ENCODE results near the gene TTC24. TPM values are rescaled to one million over a fixed set of nuclear protein-coding genes. Genes with fewer than 3 reads are reported as not detected.
"Not testable (repeated sequence)": the region's sequence is repeated elsewhere in the genome, so short reads cannot be mapped to it uniquely, and the experiment has no call there.

Gene TTC24
- total RNA-seq: not detected
- long read RNA-seq: 0 reads

DNA sequence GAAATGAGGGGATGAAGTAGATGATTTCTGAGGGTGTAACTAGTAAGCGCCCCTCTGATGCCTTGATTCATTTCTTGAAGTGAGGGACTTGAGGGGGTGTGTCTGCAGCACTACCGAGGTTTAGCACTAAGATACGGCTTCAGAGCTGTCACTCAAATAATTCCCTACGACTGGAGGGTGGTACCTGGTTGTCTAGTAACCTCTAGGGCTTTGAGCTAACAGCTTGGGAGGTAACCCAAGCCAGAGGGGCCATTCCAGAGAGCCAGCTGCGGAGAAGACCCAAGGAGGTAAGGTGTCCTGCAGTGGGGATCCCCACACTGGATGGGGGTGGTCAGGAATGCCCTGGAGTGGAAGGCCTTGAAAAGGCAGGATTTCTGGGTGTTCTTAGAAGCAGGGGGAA lies at the start of gene TTC24:
TSS of gene TTC24 (plus strand) at position 252 of the 400 bp plus-strand sequence. CDS start 1,642 bp downstream, outside the sequence.
- peak; percentile 57 for DNase-seq (ENCODE audit: low spot score)

DNA sequence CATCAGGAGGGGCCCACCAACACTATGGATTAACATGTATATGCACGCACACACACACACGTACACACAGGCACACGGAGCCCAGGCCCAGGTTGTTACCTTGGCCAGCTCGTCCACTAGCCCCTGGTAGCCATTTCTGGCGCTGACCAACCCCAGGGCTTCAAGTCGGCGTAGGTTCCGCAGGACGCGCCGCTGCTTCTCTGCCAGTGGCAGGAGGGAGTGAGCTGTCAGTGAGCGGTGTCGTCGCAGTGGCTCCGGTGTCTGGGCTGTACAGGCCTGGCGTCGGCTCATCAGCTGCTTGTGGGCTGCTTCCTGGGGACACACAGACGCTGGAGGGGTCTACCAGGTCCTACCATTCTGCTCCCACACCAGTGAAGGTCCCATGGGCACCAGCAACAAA lies 49.5 kb upstream of the TTC24 start:
- DNase-seq (ENCODE audit: low spot score): no peak

- no peak for DNase-seq (ENCODE audit: low spot score)
Observed at GRCh38 chr1:156532374-156532773, 47.1 kb upstream of the TTC24 start.

DNA sequence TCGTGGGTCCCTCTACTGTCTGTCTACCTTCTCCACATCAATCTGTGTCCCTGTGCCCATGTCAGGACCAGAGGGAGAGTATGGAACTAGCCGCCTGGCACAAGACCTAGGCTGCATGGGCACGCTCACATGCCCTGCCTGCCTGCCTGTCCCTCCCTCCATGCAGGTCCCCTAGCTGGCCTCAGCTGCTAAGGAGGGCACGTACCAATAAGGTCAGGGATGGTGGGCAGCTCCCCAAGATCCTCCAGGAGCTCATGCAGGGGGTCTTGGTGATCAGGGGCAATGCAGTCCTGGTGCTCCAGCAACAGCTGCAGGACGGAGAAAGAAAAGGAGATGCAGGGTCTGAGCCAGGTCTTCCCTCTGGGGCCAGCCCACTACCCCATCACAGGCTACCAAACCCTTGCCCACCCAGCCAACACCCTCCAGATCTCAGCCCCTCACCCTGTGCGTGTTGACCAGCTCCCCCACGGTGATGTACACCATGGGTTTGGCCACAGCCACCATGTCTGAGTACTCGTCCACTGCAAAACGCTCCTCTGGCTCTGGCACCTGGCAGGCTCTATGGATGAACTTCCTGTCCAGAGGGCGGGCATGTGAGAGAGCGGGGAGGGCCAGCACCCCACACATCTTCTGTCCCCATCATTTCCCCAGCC lies 45.8 kb upstream of the TTC24 start:
- peak; percentile 74 for DNase-seq (ENCODE audit: low spot score)

DNA sequence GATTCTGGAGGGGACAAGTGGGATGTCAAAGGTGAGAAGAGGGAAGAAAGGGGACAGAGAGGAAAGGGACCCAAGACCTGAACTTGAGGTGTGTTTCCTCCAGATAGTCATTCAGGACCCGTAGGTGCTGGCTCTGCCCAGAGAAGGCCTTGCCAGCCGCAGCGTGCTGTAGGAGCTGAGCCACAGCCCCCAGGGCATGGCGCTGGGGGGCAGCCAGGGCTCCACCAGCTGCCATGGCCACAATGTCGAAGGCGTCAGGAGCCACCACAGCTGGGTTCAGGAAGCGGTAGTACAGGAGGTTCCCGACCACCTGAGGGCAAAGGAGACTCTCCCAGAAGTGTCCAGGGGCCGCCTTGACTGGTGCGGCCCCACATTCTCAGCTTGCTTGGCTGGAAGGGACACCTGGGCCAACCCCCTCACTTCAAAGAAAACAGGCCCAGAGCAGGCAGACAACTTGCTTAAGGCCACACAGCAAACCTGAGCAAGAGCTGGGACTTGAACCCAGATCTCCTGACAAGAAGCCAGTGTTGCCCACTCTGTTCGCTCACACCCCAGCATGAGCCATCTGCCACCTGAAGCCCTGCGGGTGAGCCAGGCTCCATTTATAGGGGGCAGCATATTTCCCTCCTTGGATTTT lies 45.0 kb upstream of the TTC24 start:
- DNase-seq (ENCODE audit: low spot score): peak; percentile 51

- peak; percentile 68 for DNase-seq (ENCODE audit: low spot score)
Observed at GRCh38 chr1:156537027-156537426, 42.5 kb upstream of the TTC24 start.

DNA sequence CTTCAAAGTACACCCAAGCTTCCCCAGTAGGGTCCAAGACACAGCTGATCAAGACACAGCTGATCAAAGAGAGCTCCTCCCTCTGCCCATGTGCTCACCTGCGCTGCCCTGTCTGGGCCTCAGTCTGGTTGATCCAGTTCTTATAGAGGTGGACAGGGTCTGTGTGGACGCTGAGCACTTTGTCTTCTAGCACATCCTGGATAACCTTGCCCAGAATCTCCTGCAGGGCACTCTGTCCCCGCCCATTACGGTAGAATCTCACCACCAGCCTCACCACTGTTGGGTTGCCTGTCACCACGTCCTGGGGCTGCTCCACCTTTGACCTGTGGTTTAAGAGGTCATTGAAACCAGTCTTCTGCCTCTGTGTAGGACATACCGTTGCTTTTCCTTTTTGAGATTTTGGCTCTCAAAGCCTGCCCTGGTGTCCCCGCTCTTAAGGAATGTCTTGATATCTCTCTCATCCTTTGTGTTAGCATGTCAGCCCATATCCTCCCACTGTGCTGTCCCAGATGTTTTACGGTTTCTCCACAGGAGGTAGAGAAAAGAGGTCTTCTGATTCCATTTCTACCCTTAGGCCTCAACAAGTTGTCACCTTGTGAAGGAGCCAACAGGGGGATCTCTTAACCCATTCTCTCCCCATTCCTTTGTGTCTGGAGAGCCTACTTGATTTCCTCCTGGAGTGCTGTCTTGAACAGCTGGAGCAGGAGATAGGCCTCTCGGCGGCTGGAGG lies 40.6 kb upstream of the TTC24 start:
- peak; percentile 55 for DNase-seq (ENCODE audit: low spot score)

DNA sequence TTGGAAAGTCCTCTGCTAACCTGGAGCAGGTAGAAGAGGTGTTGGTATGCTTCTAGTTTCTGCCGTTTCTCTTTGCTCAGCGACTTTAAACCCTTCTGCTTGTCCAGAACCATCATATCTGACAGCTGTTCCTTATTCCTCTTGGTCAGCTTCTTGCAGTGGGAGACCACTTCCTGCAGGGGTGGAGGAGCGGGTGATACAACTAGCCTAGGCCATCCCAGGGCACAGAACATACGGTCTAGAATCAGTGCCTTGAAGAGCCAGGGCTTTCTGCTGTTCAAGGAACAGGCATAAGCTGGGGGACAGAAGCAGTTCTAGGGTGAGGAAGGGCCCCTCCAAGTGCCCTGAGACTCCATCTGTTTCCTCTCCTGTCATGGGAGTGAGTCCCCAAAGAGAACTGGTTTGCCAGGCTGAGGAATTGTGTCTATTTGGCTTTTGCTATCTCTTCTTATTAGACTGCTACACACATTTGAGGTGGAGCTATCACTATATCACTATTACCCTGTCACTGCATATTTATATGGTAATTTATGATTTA lies 39.6 kb upstream of the TTC24 start:
- no peak for DNase-seq (ENCODE audit: low spot score)

DNA sequence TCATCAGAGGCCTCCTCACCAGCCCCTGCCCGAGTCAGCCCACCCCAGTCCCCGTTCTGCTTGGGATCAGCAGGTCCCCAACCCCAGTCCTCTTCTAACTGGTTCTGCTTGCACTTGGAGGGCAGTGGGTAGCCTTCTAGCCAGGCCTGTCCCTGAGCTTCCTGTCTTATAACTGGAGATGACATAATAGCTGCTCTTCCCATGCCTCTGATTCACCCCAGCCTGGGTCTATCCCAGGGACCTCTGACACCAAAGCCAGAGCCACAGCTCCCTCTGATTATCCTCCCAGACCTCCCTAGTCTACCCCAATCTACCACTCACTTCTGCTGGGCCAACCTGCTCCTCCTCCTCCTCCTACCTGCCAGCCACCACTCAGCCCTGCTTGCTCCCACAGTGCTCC lies 38.6 kb upstream of the TTC24 start:
- no peak for DNase-seq (ENCODE audit: low spot score)

GRCh38 chr1:156543066-156543465 lies 36.5 kb upstream of the TTC24 start:
- DNase-seq (ENCODE audit: low spot score): no peak

- DNase-seq (ENCODE audit: low spot score): no peak
Observed at GRCh38 chr1:156544592-156545102, 34.9 kb upstream of the TTC24 start.

DNA sequence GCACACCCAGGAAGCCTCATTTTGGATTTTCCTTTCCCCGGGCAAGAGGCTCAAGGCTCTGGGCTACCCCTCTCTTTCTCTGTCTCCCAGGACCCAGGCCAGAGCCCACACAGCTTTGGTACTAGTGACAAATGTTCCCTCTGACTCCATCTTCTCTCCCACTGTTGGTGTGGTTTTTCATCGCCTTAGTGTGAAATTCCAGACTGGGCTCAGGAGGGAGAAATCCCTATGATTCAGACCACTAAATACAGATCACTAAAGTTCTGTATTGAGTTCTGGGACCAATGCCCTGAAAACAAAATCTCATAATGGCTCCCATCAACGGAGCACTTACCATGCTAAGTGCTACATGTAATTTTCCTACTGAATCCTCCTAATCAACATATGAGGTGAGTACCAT lies 33.3 kb upstream of the TTC24 start:
- no peak for DNase-seq (ENCODE audit: low spot score)

GRCh38 chr1:156547434-156547833 lies 32.1 kb upstream of the TTC24 start:
- DNase-seq (ENCODE audit: low spot score): no peak

DNA sequence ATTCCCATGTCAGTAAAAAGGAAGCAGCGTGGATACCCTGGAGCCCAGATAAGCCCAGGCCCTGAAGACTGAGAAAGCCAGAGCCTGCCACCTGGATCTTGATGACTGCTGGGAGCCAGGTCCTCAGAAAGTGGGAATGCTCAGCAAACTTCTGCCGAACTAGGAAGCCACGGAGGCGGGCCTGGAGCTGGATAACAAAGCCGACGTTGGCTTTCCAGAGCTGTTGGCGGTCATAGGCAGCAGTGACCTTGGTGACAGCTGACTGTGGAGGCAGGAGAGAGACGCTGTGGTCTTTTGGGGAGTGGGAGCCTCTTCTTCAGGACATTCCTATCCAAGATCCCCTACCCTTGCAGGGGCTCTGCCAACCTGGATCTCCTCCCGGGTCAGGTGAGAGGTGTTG lies 31.5 kb upstream of the TTC24 start:
- DNase-seq (ENCODE audit: low spot score): no peak

GRCh38 chr1:156549390-156549789 lies 30.1 kb upstream of the TTC24 start:
- DNase-seq (ENCODE audit: low spot score): no peak

DNA sequence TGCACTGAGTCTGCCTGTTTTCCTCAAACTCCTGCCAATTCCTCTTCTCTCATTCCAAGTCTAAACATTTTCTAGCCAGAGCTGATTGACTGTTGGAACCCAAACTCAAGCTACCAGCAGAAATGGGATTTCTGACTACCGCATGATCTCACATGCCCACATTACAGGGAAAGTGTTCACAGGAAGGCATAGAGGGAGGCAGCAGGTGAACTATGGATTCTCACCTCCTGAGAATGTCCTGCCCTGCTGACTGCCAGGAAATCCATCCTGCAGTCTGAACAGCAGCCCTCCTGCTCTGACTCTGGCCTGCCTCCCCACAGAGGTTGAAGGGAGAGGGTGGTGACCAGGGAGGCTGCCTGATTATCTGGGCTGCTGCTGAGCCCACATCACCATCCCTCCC lies 29.7 kb upstream of the TTC24 start:
- no peak for DNase-seq (ENCODE audit: low spot score)

- DNase-seq (ENCODE audit: low spot score): no peak
Observed at GRCh38 chr1:156550346-156550745, 29.2 kb upstream of the TTC24 start.

GRCh38 chr1:156551066-156551643 lies 28.4 kb upstream of the TTC24 start:
- no peak for DNase-seq (ENCODE audit: low spot score)

DNA sequence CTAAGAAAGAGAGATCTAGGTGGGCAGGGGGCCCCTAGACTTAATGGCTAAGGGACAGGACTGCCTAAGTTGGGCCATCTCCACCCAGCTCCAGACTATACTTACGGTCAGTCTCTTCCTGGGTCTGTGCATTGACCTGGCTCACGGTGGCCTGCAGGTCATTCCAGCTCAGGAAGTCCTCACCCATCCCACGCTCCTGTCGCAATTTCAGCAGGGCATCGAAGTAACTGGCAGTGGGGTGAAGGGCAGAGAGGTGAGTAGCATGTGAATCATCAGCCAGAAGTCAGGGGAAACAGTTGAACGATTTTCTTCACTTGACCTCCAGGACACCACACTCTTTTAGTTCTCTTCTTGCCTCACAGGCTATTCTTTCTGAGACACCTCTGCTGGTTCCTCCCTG lies 27.7 kb upstream of the TTC24 start:
- no peak for DNase-seq (ENCODE audit: low spot score)

GRCh38 chr1:156552518-156552917 lies 27.0 kb upstream of the TTC24 start:
- DNase-seq (ENCODE audit: low spot score): no peak

- DNase-seq (ENCODE audit: low spot score): not testable (repeated sequence)
Observed at GRCh38 chr1:156552937-156553336, 26.6 kb upstream of the TTC24 start.

All from mesenteric fat pad (tissue), 1 donor.